KMS-11 (cell line): Measurements from ENCODE around the gene NCAN.

Experiments
- H2AFZ ChIP-seq: fragments of 200-600 bp; sonication (generic); 2 replicates; pipeline ENCODE4 v1.6.1; 2016; ENCODE audit warnings: antibody characterized with exemption, mixed run types, low read depth
- H3K27ac ChIP-seq: fragments of 200-600 bp; sonication (generic); 2 replicates; pipeline ENCODE4 v1.6.1; 2016; ENCODE audit warnings: mild to moderate bottlenecking, mixed run types
- H3K27me3 ChIP-seq: fragments of 200-600 bp; sonication (generic); 2 replicates; pipeline ENCODE4 v1.6.1; 2017; ENCODE audit warnings: mild to moderate bottlenecking, low read depth, mixed run types, moderate library complexity; ENCODE audit not compliant: insufficient read depth
- H3K36me3 ChIP-seq: fragments of 200-600 bp; sonication (generic); 2 replicates; pipeline ENCODE4 v1.6.1; 2017; ENCODE audit warnings: mild to moderate bottlenecking, mixed run types; ENCODE audit not compliant: insufficient read depth
- H3K4me1 ChIP-seq: fragments of 200-600 bp; sonication (generic); 2 replicates; pipeline ENCODE4 v1.6.1; 2016; ENCODE audit warnings: mild to moderate bottlenecking, low read depth, mixed run types; ENCODE audit not compliant: poor library complexity, severe bottlenecking
- H3K4me2 ChIP-seq: fragments of 200-600 bp; sonication (generic); 2 replicates; pipeline ENCODE4 v1.7.0; 2016; ENCODE audit warnings: mild to moderate bottlenecking, mixed run types
- H3K4me3 ChIP-seq: fragments of 200-600 bp; sonication (generic); IDR thresholded peaks from 2 replicates; pipeline ENCODE4 v1.6.1; 2017; ENCODE audit warnings: low read depth, low read length, mixed read lengths; ENCODE audit not compliant: insufficient read depth
- H3K79me2 ChIP-seq: fragments of 200-600 bp; sonication (generic); 2 replicates; pipeline ENCODE4 v1.6.1; 2016; ENCODE audit warnings: low read depth, mixed run types; ENCODE audit not compliant: insufficient read depth
- H3K9ac ChIP-seq: fragments of 200-600 bp; sonication (generic); 2 replicates; pipeline ENCODE4 v1.6.1; 2016; ENCODE audit warnings: mild to moderate bottlenecking, mixed run types
- H4K20me1 ChIP-seq: fragments of 200-600 bp; sonication (generic); 2 replicates; pipeline ENCODE4 v1.6.1; 2016; ENCODE audit warnings: mild to moderate bottlenecking, mixed run types; ENCODE audit not compliant: insufficient read depth
- TF ChIP-seq, protein P1 (sequence below): fragments of 200-600 bp; sonication (generic); conservative IDR thresholded peaks from 2 replicates; pipeline ENCODE4 v1.6.1; 2017; ENCODE audit warnings: low read depth, mild to moderate bottlenecking, antibody characterized with exemption, low read length, moderate library complexity, mixed read lengths

NCAN gene

DNA sequence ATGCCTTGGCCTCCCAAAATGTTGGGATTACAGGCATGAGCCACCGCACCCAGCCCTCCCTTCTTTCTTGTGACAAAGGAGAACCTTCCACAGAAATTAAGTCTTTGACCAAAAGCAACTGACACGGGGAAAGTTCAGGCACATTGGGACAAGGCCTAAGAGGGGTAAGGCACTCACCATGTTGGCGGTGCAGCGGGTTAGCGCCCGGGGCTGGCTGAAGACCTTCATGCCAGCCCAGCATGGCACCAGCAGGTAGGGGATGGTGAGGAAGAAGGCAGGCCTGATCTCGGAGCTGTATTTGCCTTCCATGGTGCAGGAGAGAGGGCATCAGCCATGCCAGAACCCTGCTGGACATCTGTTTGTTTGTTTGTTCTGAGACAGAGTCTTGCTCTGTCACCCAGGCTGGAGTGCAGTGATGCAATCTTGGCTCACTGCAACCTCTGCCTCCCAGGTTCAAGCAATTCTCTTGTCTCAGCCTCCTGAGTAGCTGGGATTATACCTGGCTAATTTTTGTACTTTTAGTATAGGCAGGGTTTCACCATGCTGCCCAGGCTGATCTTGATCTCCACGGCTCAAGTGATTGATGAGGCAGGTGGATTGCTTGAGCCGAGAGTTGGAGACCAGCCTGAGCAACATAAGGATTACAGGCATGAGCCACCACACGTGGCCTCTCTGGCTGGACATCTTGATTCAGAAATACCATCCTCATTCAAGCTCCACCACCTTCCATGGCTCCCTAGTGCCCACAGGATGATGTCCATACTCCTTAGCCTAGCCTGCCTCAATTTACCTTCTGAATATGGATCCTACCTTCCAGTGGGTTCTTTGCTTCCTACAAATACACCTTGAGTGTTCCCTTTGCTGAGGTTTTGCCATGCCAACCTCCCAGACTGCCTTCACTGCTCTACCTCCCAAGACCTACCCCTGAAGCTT, 57.0 kb downstream of the NCAN start:
- Histone ChIP-seq H3K4me1 (no peaks in the 10 kb centered on the region), H3K4me3 (no peak overlapping the region), H3K4me2 (no peak overlapping the region), H3K27me3 (no peaks in the 10 kb centered on the region), H3K79me2 (no peaks in the 10 kb centered on the region), H3K27ac (no peak overlapping the region), H4K20me1 (no peaks in the 10 kb centered on the region), H3K36me3 (no peaks in the 10 kb centered on the region), H2AFZ (no peak overlapping the region), H3K9ac (no peak overlapping the region)
- TF ChIP-seq, protein P1, sequence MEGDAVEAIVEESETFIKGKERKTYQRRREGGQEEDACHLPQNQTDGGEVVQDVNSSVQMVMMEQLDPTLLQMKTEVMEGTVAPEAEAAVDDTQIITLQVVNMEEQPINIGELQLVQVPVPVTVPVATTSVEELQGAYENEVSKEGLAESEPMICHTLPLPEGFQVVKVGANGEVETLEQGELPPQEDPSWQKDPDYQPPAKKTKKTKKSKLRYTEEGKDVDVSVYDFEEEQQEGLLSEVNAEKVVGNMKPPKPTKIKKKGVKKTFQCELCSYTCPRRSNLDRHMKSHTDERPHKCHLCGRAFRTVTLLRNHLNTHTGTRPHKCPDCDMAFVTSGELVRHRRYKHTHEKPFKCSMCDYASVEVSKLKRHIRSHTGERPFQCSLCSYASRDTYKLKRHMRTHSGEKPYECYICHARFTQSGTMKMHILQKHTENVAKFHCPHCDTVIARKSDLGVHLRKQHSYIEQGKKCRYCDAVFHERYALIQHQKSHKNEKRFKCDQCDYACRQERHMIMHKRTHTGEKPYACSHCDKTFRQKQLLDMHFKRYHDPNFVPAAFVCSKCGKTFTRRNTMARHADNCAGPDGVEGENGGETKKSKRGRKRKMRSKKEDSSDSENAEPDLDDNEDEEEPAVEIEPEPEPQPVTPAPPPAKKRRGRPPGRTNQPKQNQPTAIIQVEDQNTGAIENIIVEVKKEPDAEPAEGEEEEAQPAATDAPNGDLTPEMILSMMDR = no peak

GRCh38 chr19:19269952-19270694, 58.4 kb downstream of the NCAN start:
- H3K79me2 ChIP-seq = no peaks in the 10 kb centered on the region
- no peaks in the 10 kb centered on the region for H3K36me3 ChIP-seq
- H3K4me1 ChIP-seq = no peaks in the 10 kb centered on the region
- H4K20me1 ChIP-seq = no peaks in the 10 kb centered on the region
- H3K9ac ChIP-seq = no peak overlapping the region
- TF ChIP-seq, protein P1 = no peak
- no peak overlapping the region for H3K4me2 ChIP-seq
- no peaks in the 10 kb centered on the region for H3K27me3 ChIP-seq
- H3K4me3 ChIP-seq = no peak overlapping the region
- H3K27ac ChIP-seq = no peak overlapping the region
- H2AFZ ChIP-seq = no peak overlapping the region

DNA sequence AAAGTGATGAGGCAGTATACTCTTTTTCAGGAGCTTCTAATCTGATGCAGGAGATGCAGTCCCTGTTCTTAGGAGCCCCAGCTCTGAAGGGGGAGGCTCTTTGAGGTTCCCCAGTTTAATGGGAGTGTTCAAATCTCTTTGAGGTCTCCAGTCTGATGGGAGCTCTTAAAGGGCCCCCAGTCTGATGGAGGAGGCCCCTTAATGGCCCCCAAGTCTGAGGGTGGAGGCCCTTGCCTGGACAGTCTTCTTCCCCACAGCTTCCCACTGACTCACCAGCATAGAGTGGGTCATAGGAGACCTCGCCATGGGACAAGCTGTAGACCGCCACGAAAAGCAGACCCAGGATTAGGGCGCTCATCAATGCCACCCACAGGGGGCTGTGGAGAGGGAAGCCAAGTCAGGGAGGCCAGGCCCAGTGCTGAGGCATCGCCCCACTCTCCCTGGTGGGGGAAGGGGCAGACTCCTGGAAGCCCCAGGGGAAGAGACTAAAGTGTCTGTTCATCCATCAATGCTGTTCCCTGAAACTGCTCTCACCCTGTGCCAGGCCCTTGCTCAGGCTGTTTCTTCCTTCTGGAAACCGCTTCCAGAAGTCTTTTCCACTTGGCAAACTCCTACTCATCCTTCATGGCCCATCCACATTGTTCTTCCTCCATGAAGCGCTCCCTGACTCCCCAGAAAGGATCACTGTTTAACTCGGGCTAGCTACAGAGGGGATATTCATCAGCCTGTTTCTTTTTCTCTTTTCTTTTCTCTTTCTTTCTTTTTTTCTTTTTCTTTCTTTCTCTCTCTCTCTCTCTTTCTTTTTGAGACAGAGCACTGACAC, 59.2 kb downstream of the NCAN start:
- H3K4me2 ChIP-seq = no peak overlapping the region
- no peaks in the 10 kb centered on the region for H3K27me3 ChIP-seq
- H3K4me3 ChIP-seq = no peak overlapping the region
- no peaks in the 10 kb centered on the region for H3K4me1 ChIP-seq
- no peak overlapping the region for H3K9ac ChIP-seq
- H3K27ac ChIP-seq = no peak overlapping the region
- TF ChIP-seq, protein P1 = no peak
- no peaks in the 10 kb centered on the region for H3K36me3 ChIP-seq
- H3K79me2 ChIP-seq = no peaks in the 10 kb centered on the region
- H4K20me1 ChIP-seq = no peaks in the 10 kb centered on the region
- H2AFZ ChIP-seq = no peak overlapping the region

DNA sequence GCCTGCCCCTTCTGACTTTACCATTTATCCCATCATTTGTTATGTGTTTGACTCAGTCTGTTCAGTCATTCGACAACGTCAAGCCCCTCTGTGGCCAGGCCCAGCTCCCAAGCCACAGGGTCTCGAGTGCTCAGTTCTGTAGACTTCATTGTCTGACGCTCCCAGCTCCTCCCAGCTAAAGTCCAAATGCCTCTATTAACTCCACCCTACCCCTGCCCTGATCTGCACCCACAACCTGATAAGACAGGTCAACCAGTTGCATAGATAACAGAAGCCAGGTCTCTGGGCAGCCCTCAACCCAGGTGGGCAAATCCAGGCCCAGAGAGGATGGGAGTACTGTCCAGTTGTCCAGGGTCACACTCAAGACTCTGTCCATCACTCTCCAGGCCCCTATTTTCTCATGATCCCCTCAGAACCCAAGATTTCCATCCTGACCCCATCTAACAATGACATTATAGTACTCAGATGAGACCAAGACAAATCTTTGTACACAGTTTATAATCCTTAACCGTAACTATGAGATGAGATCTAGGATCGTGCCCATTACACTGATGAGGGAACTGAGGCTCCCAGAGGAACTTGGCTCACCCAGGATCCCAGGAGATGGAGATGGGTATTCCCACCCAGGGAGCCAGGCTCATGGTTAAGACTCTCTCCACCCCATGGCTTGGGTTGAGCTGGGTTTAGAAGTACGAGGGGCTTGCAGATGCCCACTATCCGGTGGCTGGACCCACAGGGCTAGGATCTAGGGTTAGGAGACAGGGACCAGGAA, 60.3 kb downstream of the NCAN start:
- H3K4me1 ChIP-seq = no peaks in the 10 kb centered on the region
- TF ChIP-seq, protein P1 = no peak
- H2AFZ ChIP-seq = no peak overlapping the region
- H3K4me3 ChIP-seq = no peak overlapping the region
- H3K9ac ChIP-seq = no peak overlapping the region
- no peaks in the 10 kb centered on the region for H3K27me3 ChIP-seq
- H3K4me2 ChIP-seq = no peak overlapping the region
- H3K36me3 ChIP-seq = no peaks in the 10 kb centered on the region
- no peak overlapping the region for H3K27ac ChIP-seq
- H4K20me1 ChIP-seq = no peaks in the 10 kb centered on the region
- H3K79me2 ChIP-seq = no peaks in the 10 kb centered on the region
